Measurements from ENCODE around the gene INPP4B. TPM values are rescaled to one million over a fixed set of nuclear protein-coding genes. Genes with fewer than 3 reads are reported as not detected.

Gene INPP4B
- polyA plus RNA-seq, 1 experiment: 18.1 TPM

DNA sequence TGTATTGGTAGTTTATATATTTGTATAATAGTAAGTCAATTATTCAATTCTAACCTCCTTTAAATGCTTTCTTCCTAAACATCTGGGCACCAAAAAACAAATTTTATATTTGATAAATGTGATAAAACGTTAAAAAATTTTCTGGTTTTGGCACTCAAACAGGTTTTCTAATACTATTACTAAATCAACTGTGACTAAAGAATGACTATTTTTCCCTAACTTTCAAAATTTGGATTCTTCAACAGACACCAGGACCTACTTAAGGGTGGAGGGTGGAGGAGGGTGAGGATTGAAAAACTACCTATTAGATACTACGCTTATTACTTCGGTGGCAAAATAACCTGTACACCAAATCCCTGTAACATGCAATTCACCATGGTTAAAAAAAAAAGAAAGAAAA lies 654.2 kb downstream of the INPP4B start:
- H3K4me3 ChIP-seq (ENCODE audit: low read depth, low read length): no peak overlapping the region
- CTCF ChIA-PET: no interaction called here
- POLR2A ChIA-PET: no interaction called here
- TF ChIP-seq, protein P1, sequence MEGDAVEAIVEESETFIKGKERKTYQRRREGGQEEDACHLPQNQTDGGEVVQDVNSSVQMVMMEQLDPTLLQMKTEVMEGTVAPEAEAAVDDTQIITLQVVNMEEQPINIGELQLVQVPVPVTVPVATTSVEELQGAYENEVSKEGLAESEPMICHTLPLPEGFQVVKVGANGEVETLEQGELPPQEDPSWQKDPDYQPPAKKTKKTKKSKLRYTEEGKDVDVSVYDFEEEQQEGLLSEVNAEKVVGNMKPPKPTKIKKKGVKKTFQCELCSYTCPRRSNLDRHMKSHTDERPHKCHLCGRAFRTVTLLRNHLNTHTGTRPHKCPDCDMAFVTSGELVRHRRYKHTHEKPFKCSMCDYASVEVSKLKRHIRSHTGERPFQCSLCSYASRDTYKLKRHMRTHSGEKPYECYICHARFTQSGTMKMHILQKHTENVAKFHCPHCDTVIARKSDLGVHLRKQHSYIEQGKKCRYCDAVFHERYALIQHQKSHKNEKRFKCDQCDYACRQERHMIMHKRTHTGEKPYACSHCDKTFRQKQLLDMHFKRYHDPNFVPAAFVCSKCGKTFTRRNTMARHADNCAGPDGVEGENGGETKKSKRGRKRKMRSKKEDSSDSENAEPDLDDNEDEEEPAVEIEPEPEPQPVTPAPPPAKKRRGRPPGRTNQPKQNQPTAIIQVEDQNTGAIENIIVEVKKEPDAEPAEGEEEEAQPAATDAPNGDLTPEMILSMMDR (IDR thresholded peaks at IDR 0.05; ENCODE audit: insufficient read depth, low read depth, low read length): no peak
- H3K36me3 ChIP-seq (ENCODE audit: control insufficient read depth, insufficient read depth, low read length): no peaks in the 10 kb centered on the region
- no peaks in the 10 kb centered on the region for H3K27me3 ChIP-seq (ENCODE audit: control insufficient read depth, insufficient read depth, low read length)
- no peak for DNase-seq (ENCODE audit: low read depth)

DNA sequence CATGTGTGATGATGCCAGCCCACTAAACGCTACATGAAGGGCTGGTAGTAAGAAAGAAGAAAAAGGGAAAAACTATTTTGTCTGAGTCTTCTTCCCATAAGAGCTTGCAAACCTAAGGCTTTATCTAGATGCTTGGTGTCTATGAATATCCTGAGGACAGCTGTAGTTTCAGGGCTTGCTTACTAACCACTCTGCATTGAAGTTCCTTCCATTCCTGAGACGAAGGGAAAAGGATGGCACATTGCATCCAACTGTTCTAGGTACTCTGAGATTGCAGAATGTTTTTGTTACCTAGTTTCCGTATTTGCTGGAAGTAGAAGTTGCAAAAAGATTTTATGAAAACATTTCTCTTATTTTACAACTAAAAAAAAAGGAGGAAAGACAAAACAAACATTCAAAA lies 665.1 kb downstream of the INPP4B start:
- POLR2A ChIA-PET: no interaction called here
- CTCF ChIA-PET: interaction anchor here (1.4 kb wide), 1 partner anchor 573 kb away, joined by 3 read pairs; no protein-coding TSS in a partner anchor
- no peak overlapping the region for H3K4me3 ChIP-seq (ENCODE audit: low read depth, low read length)
- DNase-seq (ENCODE audit: low read depth): no peak
- H3K27me3 ChIP-seq (ENCODE audit: control insufficient read depth, insufficient read depth, low read length): no peaks in the 10 kb centered on the region
- TF ChIP-seq, protein P1 (IDR thresholded peaks at IDR 0.05; ENCODE audit: insufficient read depth, low read depth, low read length): no peak
- 0 out of 2 replicates have a peak, but pooled peaks cover 3% of the 10 kb centered on the region for H3K36me3 ChIP-seq (ENCODE audit: control insufficient read depth, insufficient read depth, low read length)

DNA sequence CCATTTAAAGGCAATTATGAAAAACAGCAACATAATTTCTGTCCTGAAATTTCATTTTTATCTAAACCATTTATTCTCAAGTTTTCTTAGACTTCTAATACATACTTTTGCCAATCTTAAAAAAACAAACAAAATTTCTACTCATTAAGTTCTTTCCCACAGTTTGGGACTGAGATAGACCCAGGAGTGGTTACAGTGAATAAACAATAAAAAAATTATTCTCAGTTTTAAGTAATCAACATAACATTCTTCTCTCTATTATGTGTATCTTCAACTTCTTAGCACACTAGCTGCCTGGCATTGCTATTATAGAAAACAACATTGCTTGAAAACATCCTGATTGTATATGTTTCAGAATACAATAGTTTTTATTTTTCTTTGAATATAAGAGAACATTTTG lies 676.9 kb downstream of the INPP4B start:
- CTCF ChIA-PET: no interaction called here
- TF ChIP-seq, protein P1 (IDR thresholded peaks at IDR 0.05; ENCODE audit: insufficient read depth, low read depth, low read length): no peak

DNA sequence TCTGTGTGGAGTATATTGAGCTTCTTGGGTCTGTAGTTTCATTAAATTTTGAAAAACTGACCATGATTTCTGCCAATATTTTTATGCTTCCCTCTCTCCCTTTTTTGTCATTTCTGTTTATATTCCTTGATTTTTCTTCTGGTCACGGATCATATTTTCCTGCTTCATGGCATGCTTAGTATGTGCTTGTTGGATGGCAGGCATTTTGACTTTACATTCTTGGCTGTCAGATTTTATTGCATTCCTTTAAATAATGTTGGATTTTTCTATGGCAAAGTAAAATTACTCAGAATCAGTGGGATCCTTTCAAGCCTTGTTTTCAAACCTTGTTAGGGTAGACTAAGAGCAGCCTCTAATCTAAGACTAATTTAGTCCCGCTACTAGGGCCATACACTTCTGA lies 677.9 kb downstream of the INPP4B start:
- H3K27me3 ChIP-seq (ENCODE audit: control insufficient read depth, insufficient read depth, low read length): no peaks in the 10 kb centered on the region
- TF ChIP-seq, protein P1 (IDR thresholded peaks at IDR 0.05; ENCODE audit: insufficient read depth, low read depth, low read length): no peak
- POLR2A ChIA-PET: interaction anchor here (0.7 kb wide), 1 partner anchor 815 kb away, joined by 5 read pairs; no protein-coding TSS in a partner anchor
- peaks cover 2% of the 10 kb centered on the region; the same call in 1 of the 2 replicates for H3K36me3 ChIP-seq (ENCODE audit: control insufficient read depth, insufficient read depth, low read length)
- CTCF ChIA-PET: interaction anchor here (0.6 to 0.7 kb wide), 2 partner anchors 46 to 86 kb away, joined by 3 read pairs; no protein-coding TSS in a partner anchor
- no peak overlapping the region for H3K4me3 ChIP-seq (ENCODE audit: low read depth, low read length)
- DNase-seq (ENCODE audit: low read depth): no peak

More for the DNA sequence above, 676.9 kb downstream of the INPP4B start:
- H3K4me3 ChIP-seq (ENCODE audit: low read depth, low read length): no peak overlapping the region
- POLR2A ChIA-PET: no interaction called here
- H3K27me3 ChIP-seq (ENCODE audit: control insufficient read depth, insufficient read depth, low read length): no peaks in the 10 kb centered on the region
- peaks cover 4% of the 10 kb centered on the region; the same call in 1 of the 2 replicates for H3K36me3 ChIP-seq (ENCODE audit: control insufficient read depth, insufficient read depth, low read length)
- no peak for DNase-seq (ENCODE audit: low read depth)

DNA sequence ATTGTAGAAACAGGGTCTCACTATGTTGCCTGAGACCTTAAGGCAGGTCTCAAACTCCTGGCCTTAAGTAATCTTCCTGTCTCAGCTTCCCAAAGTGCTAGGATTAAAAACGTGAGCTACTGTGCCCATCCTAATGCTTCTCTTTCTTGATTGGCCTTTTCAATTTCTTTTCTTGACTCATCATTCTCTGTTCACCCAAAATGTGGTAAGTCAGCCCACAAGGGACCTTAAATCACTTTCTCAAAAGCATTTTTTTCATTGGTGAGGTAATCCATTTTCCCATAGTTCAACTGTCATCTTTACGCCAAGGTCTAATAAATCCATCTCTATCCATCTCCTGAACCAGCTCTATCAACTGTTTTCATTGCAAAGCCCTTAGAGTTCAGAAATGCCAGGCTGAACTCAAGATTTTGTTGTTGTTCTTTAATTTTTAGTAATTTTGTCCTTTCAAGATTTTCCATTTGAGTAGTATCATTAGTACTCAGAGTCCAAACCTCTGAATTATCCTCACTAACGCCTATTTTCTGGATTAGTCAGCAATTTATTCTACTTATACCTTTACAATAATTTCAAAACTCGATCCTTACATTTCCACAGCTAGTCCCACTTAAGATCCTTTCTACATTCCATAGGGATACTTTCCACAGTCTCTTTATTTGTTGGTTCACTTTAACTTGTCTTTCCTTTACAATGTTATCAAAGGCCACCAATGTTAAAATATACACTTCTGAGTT lies 681.2 kb downstream of the INPP4B start:
- H3K36me3 ChIP-seq (ENCODE audit: control insufficient read depth, insufficient read depth, low read length): peaks cover 4% of the 10 kb centered on the region; the same call in 1 of the 2 replicates
- TF ChIP-seq, protein P1 (IDR thresholded peaks at IDR 0.05; ENCODE audit: insufficient read depth, low read depth, low read length): no peak
- no peak overlapping the region for H3K4me3 ChIP-seq (ENCODE audit: low read depth, low read length)
- ChIA-PET POLR2A (no interaction called here), CTCF (no interaction called here)
- H3K27me3 ChIP-seq (ENCODE audit: control insufficient read depth, insufficient read depth, low read length): no peaks in the 10 kb centered on the region
- no peak for DNase-seq (ENCODE audit: low read depth)
